Measurements from ENCODE around the gene TRPM3. TPM values are rescaled to one million over a fixed set of nuclear protein-coding genes. Genes with fewer than 3 reads are reported as not detected.

TRPM3 gene
- polyA plus RNA-seq, 1 donor, result 0.57 TPM

GRCh38 chr9:70625078-70625477, 496.3 kb downstream of the TRPM3 start:
- WGBS (ENCODE audit: insufficient coverage, low lambda C conversion rate), result 69% methylated on average over 2 of the region's 13 CpGs
- Histone ChIP-seq H3K4me1 (ENCODE audit: control insufficient read depth, insufficient read depth, low read length) (no peaks in the 10 kb centered on the region), H3K27me3 (ENCODE audit: control insufficient read depth, insufficient read depth, low read length) (no peaks in the 10 kb centered on the region), H3K27ac (ENCODE audit: low read length) (no peak overlapping the region), H3K9me3 (ENCODE audit: control insufficient read depth, low read depth, low read length) (no peaks in the 10 kb centered on the region), H3K4me3 (ENCODE audit: low read length) (no peak overlapping the region), H3K36me3 (ENCODE audit: control insufficient read depth, insufficient read depth, low read length) (no peaks in the 10 kb centered on the region)
- no peak for DNase-seq

- no CpG with 5 or more reads among the region's 17 CpGs for WGBS (ENCODE audit: insufficient coverage, low lambda C conversion rate)
- Histone ChIP-seq H3K4me3 (ENCODE audit: low read length) (no peak overlapping the region), H3K4me1 (ENCODE audit: control insufficient read depth, insufficient read depth, low read length) (no peaks in the 10 kb centered on the region), H3K9me3 (ENCODE audit: control insufficient read depth, low read depth, low read length) (no peaks in the 10 kb centered on the region), H3K36me3 (ENCODE audit: control insufficient read depth, insufficient read depth, low read length) (no peaks in the 10 kb centered on the region), H3K27me3 (ENCODE audit: control insufficient read depth, insufficient read depth, low read length) (no peaks in the 10 kb centered on the region), H3K27ac (ENCODE audit: low read length) (no peak overlapping the region)
- DNase-seq, result no peak
Measured at GRCh38 chr9:70618784-70619183, 502.6 kb downstream of the TRPM3 start.

GRCh38 chr9:70617033-70617828, 504.2 kb downstream of the TRPM3 start:
- Histone ChIP-seq H3K27ac (ENCODE audit: low read length) (no peak overlapping the region), H3K4me3 (ENCODE audit: low read length) (no peak overlapping the region), H3K9me3 (ENCODE audit: control insufficient read depth, low read depth, low read length) (no peaks in the 10 kb centered on the region), H3K4me1 (ENCODE audit: control insufficient read depth, insufficient read depth, low read length) (no peaks in the 10 kb centered on the region), H3K27me3 (ENCODE audit: control insufficient read depth, insufficient read depth, low read length) (no peaks in the 10 kb centered on the region), H3K36me3 (ENCODE audit: control insufficient read depth, insufficient read depth, low read length) (no peaks in the 10 kb centered on the region)
- DNase-seq, result no peak
- WGBS (ENCODE audit: insufficient coverage, low lambda C conversion rate), result no CpG with 5 or more reads among the region's 9 CpGs

GRCh38 chr9:70616228-70616990, 505.0 kb downstream of the TRPM3 start:
- no peak for DNase-seq
- 100% methylated on average over 2 of the region's 7 CpGs for WGBS (ENCODE audit: insufficient coverage, low lambda C conversion rate)
- H3K27ac ChIP-seq (ENCODE audit: low read length), result no peak overlapping the region
- no peaks in the 10 kb centered on the region for H3K9me3 ChIP-seq (ENCODE audit: control insufficient read depth, low read depth, low read length)
- H3K36me3 ChIP-seq (ENCODE audit: control insufficient read depth, insufficient read depth, low read length), result no peaks in the 10 kb centered on the region
- no peaks in the 10 kb centered on the region for H3K27me3 ChIP-seq (ENCODE audit: control insufficient read depth, insufficient read depth, low read length)
- no peak overlapping the region for H3K4me3 ChIP-seq (ENCODE audit: low read length)
- H3K4me1 ChIP-seq (ENCODE audit: control insufficient read depth, insufficient read depth, low read length), result no peaks in the 10 kb centered on the region

GRCh38 chr9:70615464-70616138, 505.8 kb downstream of the TRPM3 start:
- no peak overlapping the region for H3K4me3 ChIP-seq (ENCODE audit: low read length)
- no peaks in the 10 kb centered on the region for H3K9me3 ChIP-seq (ENCODE audit: control insufficient read depth, low read depth, low read length)
- no peaks in the 10 kb centered on the region for H3K36me3 ChIP-seq (ENCODE audit: control insufficient read depth, insufficient read depth, low read length)
- WGBS (ENCODE audit: insufficient coverage, low lambda C conversion rate), result no CpG with 5 or more reads among the region's 4 CpGs
- no peak for DNase-seq
- H3K27ac ChIP-seq (ENCODE audit: low read length), result peak overlapping the region; percentile 21
- H3K27me3 ChIP-seq (ENCODE audit: control insufficient read depth, insufficient read depth, low read length), result no peaks in the 10 kb centered on the region
- H3K4me1 ChIP-seq (ENCODE audit: control insufficient read depth, insufficient read depth, low read length), result no peaks in the 10 kb centered on the region

GRCh38 chr9:70614786-70615463, 506.5 kb downstream of the TRPM3 start:
- WGBS (ENCODE audit: insufficient coverage, low lambda C conversion rate), result no CpG with 5 or more reads among the region's 4 CpGs
- Histone ChIP-seq H3K27ac (ENCODE audit: low read length) (no peak overlapping the region), H3K4me3 (ENCODE audit: low read length) (no peak overlapping the region), H3K36me3 (ENCODE audit: control insufficient read depth, insufficient read depth, low read length) (no peaks in the 10 kb centered on the region), H3K27me3 (ENCODE audit: control insufficient read depth, insufficient read depth, low read length) (no peaks in the 10 kb centered on the region), H3K9me3 (ENCODE audit: control insufficient read depth, low read depth, low read length) (no peaks in the 10 kb centered on the region), H3K4me1 (ENCODE audit: control insufficient read depth, insufficient read depth, low read length) (no peaks in the 10 kb centered on the region)
- no peak for DNase-seq

GRCh38 chr9:70613024-70613768, 508.2 kb downstream of the TRPM3 start:
- no peaks in the 10 kb centered on the region for H3K9me3 ChIP-seq (ENCODE audit: control insufficient read depth, low read depth, low read length)
- H3K4me3 ChIP-seq (ENCODE audit: low read length), result no peak overlapping the region
- no peaks in the 10 kb centered on the region for H3K4me1 ChIP-seq (ENCODE audit: control insufficient read depth, insufficient read depth, low read length)
- no peaks in the 10 kb centered on the region for H3K27me3 ChIP-seq (ENCODE audit: control insufficient read depth, insufficient read depth, low read length)
- WGBS (ENCODE audit: insufficient coverage, low lambda C conversion rate), result no CpG with 5 or more reads among the region's 4 CpGs
- no peaks in the 10 kb centered on the region for H3K36me3 ChIP-seq (ENCODE audit: control insufficient read depth, insufficient read depth, low read length)
- H3K27ac ChIP-seq (ENCODE audit: low read length), result no peak overlapping the region
- DNase-seq, result no peak

- H3K4me1 ChIP-seq (ENCODE audit: control insufficient read depth, insufficient read depth, low read length), result no peaks in the 10 kb centered on the region
- H3K9me3 ChIP-seq (ENCODE audit: control insufficient read depth, low read depth, low read length), result no peaks in the 10 kb centered on the region
- no peaks in the 10 kb centered on the region for H3K36me3 ChIP-seq (ENCODE audit: control insufficient read depth, insufficient read depth, low read length)
- DNase-seq, result no peak
- WGBS (ENCODE audit: insufficient coverage, low lambda C conversion rate), result no CpG with 5 or more reads among the region's 5 CpGs
- H3K4me3 ChIP-seq (ENCODE audit: low read length), result no peak overlapping the region
- no peak overlapping the region for H3K27ac ChIP-seq (ENCODE audit: low read length)
- no peaks in the 10 kb centered on the region for H3K27me3 ChIP-seq (ENCODE audit: control insufficient read depth, insufficient read depth, low read length)
Measured at GRCh38 chr9:70610287-70610644, 511.2 kb downstream of the TRPM3 start.

GRCh38 chr9:70609542-70610286, 511.7 kb downstream of the TRPM3 start:
- Histone ChIP-seq H3K4me1 (ENCODE audit: control insufficient read depth, insufficient read depth, low read length) (no peaks in the 10 kb centered on the region), H3K36me3 (ENCODE audit: control insufficient read depth, insufficient read depth, low read length) (no peaks in the 10 kb centered on the region), H3K9me3 (ENCODE audit: control insufficient read depth, low read depth, low read length) (no peaks in the 10 kb centered on the region), H3K27ac (ENCODE audit: low read length) (no peak overlapping the region), H3K27me3 (ENCODE audit: control insufficient read depth, insufficient read depth, low read length) (no peaks in the 10 kb centered on the region), H3K4me3 (ENCODE audit: low read length) (no peak overlapping the region)
- no CpG with 5 or more reads among the region's 6 CpGs for WGBS (ENCODE audit: insufficient coverage, low lambda C conversion rate)
- DNase-seq, result no peak

Data from large intestine (tissue), 3 donors.